HG03280 (cell line): ENCODE results near the gene PFKP.
"Not testable (repeated sequence)": the region's sequence is repeated elsewhere in the genome, so short reads cannot be mapped to it uniquely, and the experiment has no call there.

ENCODE experiments used
- ATAC-seq: cut with Tn5 transposase; IDR thresholded peaks from one replicate; pipeline ENCODE4 v1.9.1; 2021; ENCODE audit warnings: mild to moderate bottlenecking, moderate library complexity; ENCODE audit not compliant: unreplicated experiment

The PFKP gene

GRCh38 chr10:3095373-3096139 lies 28.2 kb downstream of the PFKP start:
- no peak for ATAC-seq

GRCh38 chr10:3096149-3096548 lies 28.8 kb downstream of the PFKP start:
- ATAC-seq, result no peak

- no peak for ATAC-seq
Observed at GRCh38 chr10:3097160-3097559, 29.8 kb downstream of the PFKP start.

GRCh38 chr10:3098689-3099088 lies 31.3 kb downstream of the PFKP start:
- no peak for ATAC-seq

GRCh38 chr10:3099291-3100092 lies 32.1 kb downstream of the PFKP start:
- ATAC-seq, result no peak

GRCh38 chr10:3100093-3100792 lies 32.9 kb downstream of the PFKP start:
- no peak for ATAC-seq

GRCh38 chr10:3100856-3101640 lies 33.7 kb downstream of the PFKP start:
- no peak for ATAC-seq

GRCh38 chr10:3102720-3103427 lies 35.5 kb downstream of the PFKP start:
- ATAC-seq, result no peak

GRCh38 chr10:3103646-3104045 lies 36.3 kb downstream of the PFKP start:
- ATAC-seq, result no peak

GRCh38 chr10:3104251-3104918 lies 37.0 kb downstream of the PFKP start:
- ATAC-seq, result no peak

- ATAC-seq, result no peak
Observed at GRCh38 chr10:3105166-3105565, 37.8 kb downstream of the PFKP start.

- no peak for ATAC-seq
Observed at GRCh38 chr10:3105905-3106304, 38.6 kb downstream of the PFKP start.

- ATAC-seq, result not testable (repeated sequence)
Observed at GRCh38 chr10:3106328-3106727, 39.0 kb downstream of the PFKP start.

- ATAC-seq, result no peak
Observed at GRCh38 chr10:3106928-3107425, 39.6 kb downstream of the PFKP start.

GRCh38 chr10:3107426-3107961 lies 40.1 kb downstream of the PFKP start:
- ATAC-seq, result no peak

- no peak for ATAC-seq
Observed at GRCh38 chr10:3108033-3108432, 40.7 kb downstream of the PFKP start.

GRCh38 chr10:3108575-3109105 lies 41.3 kb downstream of the PFKP start:
- no peak for ATAC-seq

- ATAC-seq, result no peak
Observed at GRCh38 chr10:3109196-3109595, 41.8 kb downstream of the PFKP start.

- no peak for ATAC-seq
Observed at GRCh38 chr10:3109633-3110032, 42.3 kb downstream of the PFKP start.
